ENCODE results near the gene KRTAP5-9. TPM values are rescaled to one million over a fixed set of nuclear protein-coding genes. Genes with fewer than 3 reads are reported as not detected.
"Not testable (repeated sequence)": the region's sequence is repeated elsewhere in the genome, so short reads cannot be mapped to it uniquely, and the experiment has no call there.

Gene KRTAP5-9
- total RNA-seq, 1 donor from 2014 or later: 0.53 TPM

DNA sequence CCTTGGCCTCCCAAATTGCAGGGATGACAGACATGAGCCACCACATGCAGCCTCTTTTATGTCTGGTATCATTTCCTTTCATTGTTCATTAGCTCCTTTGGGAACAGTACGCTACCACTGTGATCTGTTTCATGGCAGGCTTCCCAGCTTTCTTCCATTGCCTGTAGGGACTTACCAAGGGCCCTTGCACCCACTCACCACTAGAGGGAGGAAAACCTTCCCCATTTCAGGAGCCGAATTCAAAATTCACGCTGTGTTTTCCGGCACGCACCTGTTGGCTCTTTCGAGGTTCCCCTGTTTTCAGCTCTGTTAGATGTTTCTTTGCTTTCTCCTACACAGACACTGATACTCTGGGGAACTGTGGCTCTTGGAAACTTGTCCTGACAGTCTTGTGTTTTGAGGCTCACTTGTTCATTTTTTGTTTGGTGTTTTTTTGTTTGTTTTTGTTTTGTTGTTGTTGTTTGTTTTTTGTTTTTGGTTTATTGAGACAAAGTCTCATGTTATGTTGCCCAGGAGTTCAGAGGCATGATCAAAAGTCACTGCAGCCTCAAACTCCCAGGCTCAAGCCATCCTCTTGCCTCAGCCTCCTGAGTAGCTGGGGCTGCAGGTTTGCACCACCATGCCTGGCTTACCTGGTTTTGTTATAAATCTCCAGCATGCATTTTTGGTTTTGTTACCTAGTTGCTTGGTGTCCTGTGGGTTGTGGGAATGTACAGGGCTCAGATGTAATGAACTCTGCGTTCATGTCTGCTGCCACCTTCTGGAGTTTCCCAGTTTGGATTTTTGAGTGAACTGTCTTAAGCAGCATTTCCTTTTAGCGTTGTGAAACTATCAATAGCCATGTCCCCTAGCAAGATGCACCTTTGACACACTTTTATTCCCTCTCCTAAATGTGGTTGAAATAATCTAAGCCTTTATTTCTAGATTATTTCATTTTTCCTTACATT is 32.1 kb downstream of the KRTAP5-9 start:
- Mint-ChIP-seq H3K9me3 (no peaks in the 10 kb centered on the region), H3K27me3 (peaks cover 16% of the 10 kb centered on the region), H3K36me3 (ENCODE audit: low read depth) (no peaks in the 10 kb centered on the region), H3K4me1 (peaks cover 2% of the 10 kb centered on the region), H3K27ac (no peak overlapping the region), H3K4me3 (no peak overlapping the region)
- intact Hi-C loops (cut with micrococcal nuclease): no loop called here
- POLR2A ChIA-PET: no interaction called here
- no peak for ATAC-seq (ENCODE audit: low read depth)
- no peak for DNase-seq
- peak; percentile 22 for TF ChIP-seq CTCF (IDR thresholded peaks at IDR 0.05)
- CTCF ChIA-PET: no interaction called here

- CTCF ChIA-PET: no interaction called here
- intact Hi-C loops (cut with micrococcal nuclease): no loop called here
- H3K4me3 Mint-ChIP-seq: no peak overlapping the region
- TF ChIP-seq CTCF (IDR thresholded peaks at IDR 0.05): no peak
- no peak overlapping the region for H3K27ac Mint-ChIP-seq
- peaks cover 2% of the 10 kb centered on the region for H3K4me1 Mint-ChIP-seq
- no peaks in the 10 kb centered on the region for H3K36me3 Mint-ChIP-seq (ENCODE audit: low read depth)
- POLR2A ChIA-PET: no interaction called here
- no peak for DNase-seq
- H3K27me3 Mint-ChIP-seq: peaks cover 16% of the 10 kb centered on the region
- no peak for ATAC-seq (ENCODE audit: low read depth)
- H3K9me3 Mint-ChIP-seq: no peaks in the 10 kb centered on the region
Measured at GRCh38 chr11:71581826-71582225, 33.6 kb downstream of the KRTAP5-9 start.

- Mint-ChIP-seq H3K27me3 (peaks cover 16% of the 10 kb centered on the region), H3K4me3 (no peak within 1 kb of the TSS), H3K36me3 (ENCODE audit: low read depth) (no peaks in the 10 kb centered on the region), H3K27ac (no peak within 1 kb of the TSS), H3K4me1 (peaks cover 2% of the 10 kb centered on the region), H3K9me3 (no peaks in the 10 kb centered on the region)
- DNase-seq (no peak), ATAC-seq (ENCODE audit: low read depth) (no peak)
- ChIA-PET CTCF (no interaction called here), POLR2A (no interaction called here)
- intact Hi-C loops (cut with micrococcal nuclease): no loop called here
- TF ChIP-seq CTCF (IDR thresholded peaks at IDR 0.05): no peak
Measured at GRCh38 chr11:71582309-71582895, 34.2 kb downstream of the KRTAP5-9 start, which contains the start of gene KRTAP5-11. Gene KRTAP5-11, minus strand, starts transcription at chr11:71582875. Its CDS starts 38 bp downstream, at chr11:71582837.

DNA sequence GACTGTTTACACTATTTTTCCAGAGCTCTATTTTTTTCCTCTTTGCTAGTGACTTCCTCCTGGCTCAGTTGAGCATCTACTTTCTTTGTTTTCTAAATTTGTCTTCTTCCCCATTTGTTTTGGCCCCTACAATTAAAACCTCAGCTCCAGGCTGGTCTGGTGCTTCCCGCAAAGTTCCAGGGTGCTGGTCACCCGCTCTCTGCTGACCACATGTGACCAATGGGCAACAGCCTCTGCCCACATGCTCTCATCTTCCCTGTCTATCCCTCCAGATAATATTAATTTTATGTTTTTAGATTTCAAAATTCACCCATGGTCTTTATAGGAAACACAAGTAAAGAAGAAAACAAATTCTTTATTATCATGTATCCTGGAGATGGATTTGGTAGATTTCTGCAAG is 34.7 kb downstream of the KRTAP5-9 start:
- DNase-seq; POLR2A ChIA-PET; CTCF ChIA-PET; H3K4me1 Mint-ChIP-seq; H3K9me3 Mint-ChIP-seq; H3K27ac Mint-ChIP-seq; ATAC-seq (ENCODE audit: low read depth); H3K4me3 Mint-ChIP-seq; intact Hi-C loops (cut with micrococcal nuclease); H3K36me3 Mint-ChIP-seq (ENCODE audit: low read depth): not testable (repeated sequence)
- peaks cover 16% of the 10 kb centered on the region for H3K27me3 Mint-ChIP-seq

- intact Hi-C loops (cut with micrococcal nuclease): loop anchor here (5.0 kb wide), 1 partner anchor 302 kb away; no protein-coding TSS in a partner anchor
- CTCF ChIA-PET; H3K4me1 Mint-ChIP-seq; POLR2A ChIA-PET; H3K27ac Mint-ChIP-seq; DNase-seq; H3K36me3 Mint-ChIP-seq (ENCODE audit: low read depth); H3K4me3 Mint-ChIP-seq; H3K9me3 Mint-ChIP-seq; ATAC-seq (ENCODE audit: low read depth): not testable (repeated sequence)
- H3K27me3 Mint-ChIP-seq: peaks cover 10% of the 10 kb centered on the region
Measured at GRCh38 chr11:71585673-71586072, 37.5 kb downstream of the KRTAP5-9 start.

DNA sequence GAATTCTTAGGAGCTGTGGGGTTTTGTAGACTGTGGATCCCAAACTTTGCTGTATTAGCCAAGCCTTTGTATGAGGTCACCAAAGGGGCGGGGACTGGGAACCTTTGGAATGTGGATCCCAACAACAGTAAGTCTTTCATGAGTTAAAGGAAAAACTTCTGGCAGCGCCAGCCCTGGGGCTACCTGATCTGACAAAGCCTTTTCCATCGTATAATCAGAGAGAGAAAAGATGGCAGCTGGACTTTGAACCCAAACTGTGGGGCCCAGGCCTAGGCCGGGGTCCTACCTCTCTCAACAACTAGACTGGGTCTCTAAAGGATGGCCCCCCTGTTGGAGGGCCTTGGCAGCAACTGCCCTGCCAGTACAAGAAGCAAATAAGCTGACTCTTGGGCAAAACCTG is 40.1 kb downstream of the KRTAP5-9 start:
- H3K27me3 Mint-ChIP-seq; H3K27ac Mint-ChIP-seq; CTCF ChIA-PET; H3K36me3 Mint-ChIP-seq (ENCODE audit: low read depth); H3K4me1 Mint-ChIP-seq; POLR2A ChIA-PET; H3K9me3 Mint-ChIP-seq; ATAC-seq (ENCODE audit: low read depth); H3K4me3 Mint-ChIP-seq; DNase-seq: not testable (repeated sequence)
- intact Hi-C loops (cut with micrococcal nuclease): loop anchor here (5.0 kb wide), 1 partner anchor 299 kb away; no protein-coding TSS in a partner anchor

GRCh38 chr11:71588822-71589545 is 40.8 kb downstream of the KRTAP5-9 start:
- POLR2A ChIA-PET; H3K4me3 Mint-ChIP-seq; H3K36me3 Mint-ChIP-seq (ENCODE audit: low read depth); H3K4me1 Mint-ChIP-seq; ATAC-seq (ENCODE audit: low read depth); H3K27ac Mint-ChIP-seq; H3K9me3 Mint-ChIP-seq; DNase-seq; H3K27me3 Mint-ChIP-seq; CTCF ChIA-PET: not testable (repeated sequence)
- intact Hi-C loops (cut with micrococcal nuclease): loop anchor here (5.0 kb wide), 1 partner anchor 298 kb away; no protein-coding TSS in a partner anchor

GRCh38 chr11:71589546-71589920 is 41.3 kb downstream of the KRTAP5-9 start:
- H3K27me3 Mint-ChIP-seq; ATAC-seq (ENCODE audit: low read depth); H3K4me3 Mint-ChIP-seq; H3K9me3 Mint-ChIP-seq; H3K27ac Mint-ChIP-seq; H3K36me3 Mint-ChIP-seq (ENCODE audit: low read depth); H3K4me1 Mint-ChIP-seq; POLR2A ChIA-PET; DNase-seq; CTCF ChIA-PET: not testable (repeated sequence)
- intact Hi-C loops (cut with micrococcal nuclease): loop anchor here (5.0 kb wide), 1 partner anchor 298 kb away; no protein-coding TSS in a partner anchor
